ENCODE data around the gene MYO5C.

The MYO5C gene

DNA sequence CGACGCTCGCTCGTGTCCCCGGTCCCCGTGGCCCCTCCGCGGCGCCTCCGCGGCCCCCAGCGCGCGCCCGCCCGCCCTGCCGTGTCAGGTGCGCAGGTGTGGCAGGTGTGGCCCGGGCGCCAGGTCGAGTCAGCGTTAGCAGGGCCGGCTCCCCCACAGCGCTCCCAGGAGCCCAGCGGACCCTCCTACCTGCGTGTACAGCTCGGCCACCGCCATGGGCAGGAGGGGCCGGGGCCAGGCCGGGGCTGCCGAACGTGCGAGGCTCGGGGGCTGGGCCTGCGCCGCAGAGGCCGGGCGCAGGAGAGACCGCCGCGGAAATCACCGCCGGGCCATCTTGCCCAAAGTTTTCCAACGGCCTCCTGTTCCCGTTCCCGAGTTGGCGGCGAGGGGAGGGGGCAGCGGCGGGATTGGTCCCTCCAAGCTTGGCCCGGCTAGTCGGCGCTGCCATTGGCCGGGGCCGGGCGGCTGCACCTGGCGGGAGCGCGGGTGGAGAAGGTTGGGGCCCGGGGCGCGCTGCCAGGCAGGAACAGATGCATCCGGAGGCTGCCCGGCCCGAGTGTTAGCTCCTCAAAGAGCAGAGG is at the start of gene MYO5C:
TSS of gene MYO5C (minus strand) at position 384 of the 581 bp plus-strand sequence. CDS start at position 216, 168 bp downstream.
- peak; percentile 85 for DNase-seq

DNA sequence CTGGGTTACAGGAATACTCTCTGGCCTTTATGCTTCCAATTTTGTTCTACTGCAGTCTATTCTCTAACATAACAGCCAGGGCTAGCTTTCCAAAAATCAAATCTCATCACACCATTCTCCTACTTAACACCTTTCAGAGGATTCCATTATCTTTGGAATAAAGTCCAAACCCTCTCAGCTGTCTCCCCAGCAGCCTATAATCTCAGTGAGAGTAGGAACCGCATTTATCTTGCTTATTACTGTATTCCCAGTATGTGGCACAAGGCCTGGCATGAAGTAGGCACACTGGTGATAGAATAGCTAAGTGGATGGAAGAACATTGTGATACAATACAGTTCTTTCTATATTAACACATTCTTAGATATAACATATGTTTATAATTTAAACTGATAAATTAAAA is 49.0 kb upstream of the MYO5C start:
- no peak for DNase-seq

- no peak for DNase-seq
Observed at GRCh38 chr15:52343831-52344230, 48.2 kb upstream of the MYO5C start.

GRCh38 chr15:52340093-52340492 is 44.5 kb upstream of the MYO5C start:
- DNase-seq = no peak

DNA sequence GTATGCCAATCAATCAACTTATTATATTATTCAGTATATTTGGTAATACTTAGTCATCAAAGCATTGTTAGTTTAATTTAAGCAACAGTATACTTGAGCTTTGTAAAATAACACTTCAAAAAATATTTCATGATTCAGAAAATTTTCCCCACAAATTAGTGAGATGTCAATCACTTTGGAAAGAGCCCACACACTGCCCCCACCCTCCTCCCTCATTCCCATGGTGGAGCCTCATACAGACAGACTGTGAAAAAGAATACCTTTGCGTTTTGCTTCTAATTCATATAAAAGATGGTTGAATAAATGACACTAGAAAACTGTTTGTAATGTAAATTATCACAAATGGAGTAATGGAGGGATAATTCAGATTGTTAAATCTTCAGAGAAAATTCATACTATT is 43.3 kb upstream of the MYO5C start:
- DNase-seq = no peak

DNA sequence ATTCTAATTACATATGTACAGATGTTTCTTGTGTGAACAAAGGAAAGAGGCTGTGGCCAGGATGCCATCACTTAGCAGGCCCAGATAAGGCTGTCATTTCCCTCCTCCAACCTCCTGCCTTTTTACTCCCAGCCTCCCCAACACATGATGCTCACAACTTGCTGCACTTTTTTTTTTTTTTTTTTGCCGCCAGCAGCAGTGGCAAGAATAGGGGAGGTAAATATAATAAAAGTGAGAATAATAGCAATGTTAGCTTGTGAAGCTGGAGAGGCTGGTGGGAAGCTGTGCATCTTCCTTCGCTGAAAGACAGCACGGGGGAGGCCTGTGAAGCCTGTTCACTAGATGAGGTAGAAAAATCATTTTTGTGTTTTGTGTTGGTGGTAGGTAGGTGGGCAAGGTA is 42.5 kb upstream of the MYO5C start:
- no peak for DNase-seq

DNA sequence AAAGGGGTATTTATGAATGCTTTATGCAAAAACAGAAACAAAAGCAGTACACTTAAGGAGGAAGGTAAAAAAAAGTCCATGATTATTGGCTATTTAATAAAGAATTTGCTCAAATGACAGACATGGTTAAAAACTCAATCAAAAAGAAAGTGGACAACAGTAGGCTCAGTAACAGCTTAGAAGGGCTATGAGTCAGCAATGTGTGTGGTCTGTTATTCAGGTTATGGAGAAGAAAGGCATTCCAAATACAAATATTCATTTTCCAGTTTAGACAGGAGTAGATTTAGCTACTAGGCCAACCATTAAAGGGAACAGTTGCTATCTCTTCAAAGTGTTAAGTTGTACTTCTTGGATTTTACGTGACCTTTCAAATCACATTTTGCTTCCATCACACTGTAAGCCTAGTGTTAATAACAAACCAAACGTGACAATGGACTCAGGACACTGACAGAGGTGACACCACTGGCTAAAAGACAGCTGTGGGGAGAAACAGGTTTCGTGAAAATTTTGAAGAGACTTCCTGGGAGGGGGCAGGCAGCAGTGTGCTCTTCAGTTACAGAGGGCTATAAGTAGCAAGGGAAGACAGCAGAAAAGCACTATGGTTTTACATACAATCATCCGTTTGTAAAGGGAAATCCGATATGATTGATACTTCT is 41.7 kb upstream of the MYO5C start:
- no peak for DNase-seq

GRCh38 chr15:52336529-52336928 is 40.9 kb upstream of the MYO5C start:
- no peak for DNase-seq

DNA sequence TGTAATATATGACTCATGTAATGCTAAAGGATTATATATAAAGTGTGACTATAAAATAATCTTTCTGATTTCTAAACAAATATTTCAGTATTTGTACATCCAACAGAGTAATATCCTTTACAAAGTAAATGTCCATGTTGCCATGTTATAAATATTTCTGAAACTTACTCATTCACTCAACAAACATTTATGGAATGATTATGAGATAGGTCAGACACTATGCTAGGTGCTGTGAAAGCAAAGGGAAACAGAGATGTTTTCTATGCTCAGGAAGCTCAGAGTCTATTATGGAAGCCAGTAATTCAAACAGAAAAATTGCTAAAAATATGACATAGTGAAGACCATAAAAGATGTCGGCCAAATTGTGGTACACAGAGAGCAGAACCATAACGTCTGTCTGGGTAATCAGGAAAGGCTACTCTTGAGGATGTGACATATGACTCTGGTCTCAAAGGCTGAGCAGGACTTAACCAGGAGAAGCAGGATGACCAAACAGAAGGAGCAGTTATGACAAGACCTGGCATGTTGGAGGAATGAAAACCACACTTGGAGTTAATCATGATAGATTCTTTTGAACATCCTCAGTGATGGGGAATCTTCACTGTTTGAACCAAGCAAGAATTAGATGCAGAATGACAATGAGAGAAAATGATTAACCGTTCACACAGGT is 39.0 kb upstream of the MYO5C start:
- DNase-seq = no peak

GRCh38 chr15:52331490-52332240 is 36.1 kb upstream of the MYO5C start:
- DNase-seq = no peak

- DNase-seq = no peak
Observed at GRCh38 chr15:52329987-52330386, 34.4 kb upstream of the MYO5C start.

DNA sequence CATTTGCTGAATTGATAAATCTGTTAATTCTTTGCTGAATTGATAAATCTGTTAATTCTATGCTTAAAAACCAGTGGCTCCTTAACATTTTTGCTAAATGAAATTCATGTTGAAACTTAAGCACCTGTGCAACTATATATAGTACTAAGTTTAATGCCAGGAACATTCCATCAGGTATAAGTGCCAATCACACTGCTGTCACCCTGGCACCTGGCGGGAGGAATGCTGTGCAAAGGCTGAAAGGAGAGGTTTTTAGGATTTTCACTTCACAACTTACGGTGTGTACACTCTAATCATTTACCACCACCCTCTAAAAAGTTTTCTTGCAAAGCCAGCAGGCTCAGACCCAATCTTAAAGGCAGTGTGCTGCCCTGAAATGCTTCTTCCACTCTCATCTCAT is 33.5 kb upstream of the MYO5C start:
- DNase-seq = no peak

GRCh38 chr15:52328680-52329079 is 33.1 kb upstream of the MYO5C start:
- DNase-seq = no peak

- DNase-seq = no peak
Observed at GRCh38 chr15:52326756-52327155, 31.2 kb upstream of the MYO5C start.

- no peak for DNase-seq
Observed at GRCh38 chr15:52324109-52324508, 28.5 kb upstream of the MYO5C start.

DNA sequence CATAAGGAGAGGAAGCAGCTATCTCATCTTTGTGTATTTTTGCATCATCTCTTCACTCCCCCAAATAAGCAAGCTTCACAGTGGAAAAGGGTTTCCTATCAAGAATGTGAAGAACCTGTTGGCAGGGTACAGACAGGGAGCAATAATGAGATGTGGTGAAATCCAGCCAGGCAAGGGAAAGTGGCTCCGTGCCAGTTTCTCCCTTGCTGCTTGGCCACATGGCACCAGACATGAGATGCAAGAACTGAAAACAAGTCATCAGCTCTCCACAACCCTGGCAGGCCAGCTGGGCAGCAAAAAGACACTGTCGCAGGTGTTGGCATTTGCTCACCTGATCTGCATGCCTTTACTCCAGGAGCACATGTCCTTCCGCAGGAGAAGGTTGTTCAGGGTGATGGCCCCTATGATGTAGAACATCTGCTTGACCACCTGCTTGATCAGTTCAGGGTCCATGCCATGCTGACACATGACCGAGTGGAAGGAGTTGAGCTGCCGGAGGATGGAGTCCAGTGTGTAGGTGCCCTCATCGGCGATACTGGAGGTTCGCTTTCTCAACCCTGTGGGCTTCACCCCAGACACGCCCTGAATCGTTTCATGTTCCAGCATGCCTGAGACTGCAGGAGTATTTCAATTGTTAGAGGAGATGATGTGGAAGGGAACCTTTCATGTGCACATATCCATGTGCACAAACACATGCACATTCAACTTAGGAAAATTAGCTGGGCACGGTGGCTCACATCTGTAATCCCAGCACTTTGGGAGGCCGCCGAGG is 23.3 kb upstream of the MYO5C start:
- DNase-seq = no peak

- DNase-seq = no peak
Observed at GRCh38 chr15:52317688-52318087, 22.1 kb upstream of the MYO5C start.

GRCh38 chr15:52317022-52317421 is 21.4 kb upstream of the MYO5C start:
- no peak for DNase-seq

- no peak for DNase-seq
Observed at GRCh38 chr15:52309154-52309548, 13.5 kb upstream of the MYO5C start.

DNA sequence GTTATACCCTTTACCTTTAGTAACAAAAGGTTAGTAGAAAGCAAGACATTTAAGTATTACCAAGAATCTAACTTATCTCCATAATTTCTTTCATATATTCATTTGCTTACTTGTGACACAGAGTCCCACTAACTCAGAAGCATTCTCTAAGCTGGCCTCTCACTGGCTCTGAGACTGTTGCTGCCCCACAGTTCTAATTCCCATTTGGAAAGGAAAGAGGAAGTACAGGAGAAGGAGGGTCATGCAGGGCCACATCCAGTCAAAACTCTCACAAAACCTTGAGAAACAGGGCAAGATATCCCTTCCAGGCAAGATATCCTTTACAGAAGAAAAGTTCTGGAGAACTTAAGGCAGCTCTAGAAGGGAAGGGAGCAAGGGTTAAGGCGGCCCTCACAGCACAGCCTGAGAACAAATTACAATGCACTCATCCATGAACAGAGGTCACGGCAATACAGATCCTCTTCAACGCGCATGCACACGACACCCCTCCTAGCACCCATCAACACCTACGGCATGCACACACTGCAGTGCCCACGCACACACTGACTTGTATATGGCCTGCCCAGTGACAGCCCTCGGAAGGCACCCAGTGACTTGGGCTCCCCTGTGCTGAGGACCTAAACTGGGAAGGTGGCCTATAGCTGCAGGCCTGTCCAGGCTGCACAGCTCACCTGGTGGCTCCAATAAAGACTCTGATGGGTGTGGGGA is 13.0 kb upstream of the MYO5C start:
- DNase-seq = no peak

DNA sequence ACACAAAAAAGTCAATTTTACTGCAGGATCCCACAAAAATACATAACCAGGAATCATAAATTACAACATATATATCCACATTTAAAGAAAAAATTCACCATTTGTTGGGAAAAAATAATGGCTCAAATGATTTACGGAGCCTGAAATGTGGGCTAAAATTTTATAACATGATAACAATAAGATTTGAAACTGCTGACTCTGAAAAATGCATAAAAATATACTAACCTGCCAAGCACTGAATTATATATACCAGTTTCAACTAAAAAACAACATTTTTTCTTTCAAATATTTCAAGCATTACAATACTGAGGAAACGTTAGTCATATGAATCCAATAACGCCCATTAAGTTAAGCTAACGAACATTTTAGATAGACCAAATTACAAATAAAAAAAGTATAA is 12.2 kb upstream of the MYO5C start:
- DNase-seq = no peak

DNA sequence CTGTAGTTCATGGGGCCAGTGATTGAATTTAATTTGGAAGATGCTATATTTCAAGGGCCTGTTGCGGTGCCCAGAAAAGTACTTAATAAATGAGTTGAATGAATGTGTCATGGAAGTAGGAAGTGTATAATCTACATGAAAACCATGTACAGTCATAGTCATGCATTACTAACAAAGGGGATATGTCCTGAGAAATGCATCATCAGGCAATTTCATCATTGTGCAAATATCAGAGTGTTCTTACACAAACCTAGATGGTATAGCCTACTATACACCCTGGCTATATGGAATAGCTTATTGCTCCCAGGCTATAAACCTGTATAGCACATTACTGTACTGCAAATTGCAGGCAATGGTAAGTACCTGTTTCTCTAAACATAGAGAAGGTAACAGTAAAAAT is 10.7 kb upstream of the MYO5C start:
- DNase-seq = no peak

Measured in NCI-H1105 (cell line).